ENCODE data around the gene CHRNA4.

Gene CHRNA4

GRCh38 chr20:63403403-63404105, 42.4 kb upstream of the CHRNA4 start:
- H3K27ac ChIP-seq (ENCODE audit: low read depth, low read length), result no peak overlapping the region
- H3K4me3 ChIP-seq (ENCODE audit: low read length), result no peak overlapping the region
- H3K4me2 ChIP-seq (ENCODE audit: low read length), result no peak overlapping the region
- H4K20me1 ChIP-seq (ENCODE audit: control insufficient read depth, insufficient read depth, low read depth, low read length), result no peaks in the 10 kb centered on the region
- no peaks in the 10 kb centered on the region for H3F3A ChIP-seq (ENCODE audit: control insufficient read depth, insufficient read depth)
- no peaks in the 10 kb centered on the region for H3K27me3 ChIP-seq (ENCODE audit: control insufficient read depth, low read length)
- H3K36me3 ChIP-seq (ENCODE audit: control insufficient read depth, low read length), result no peaks in the 10 kb centered on the region
- no peaks in the 10 kb centered on the region for H3K9me3 ChIP-seq (ENCODE audit: control insufficient read depth, insufficient read depth, low read length)
- no peak for TF ChIP-seq CTCF (IDR thresholded peaks at IDR 0.05; ENCODE audit: low read depth, low read length, poor library complexity, severe bottlenecking)
- no peaks in the 10 kb centered on the region for H3K79me2 ChIP-seq (ENCODE audit: control insufficient read depth, low read length)
- no peaks in the 10 kb centered on the region for H3K9me2 ChIP-seq (replicated peaks; ENCODE audit: control insufficient read depth, low read length)
- H3K4me1 ChIP-seq (ENCODE audit: control insufficient read depth, low read length), result no peaks in the 10 kb centered on the region

GRCh38 chr20:63402860-63403220, 41.7 kb upstream of the CHRNA4 start:
- Histone ChIP-seq H3F3A (ENCODE audit: control insufficient read depth, insufficient read depth) (no peaks in the 10 kb centered on the region), H4K20me1 (ENCODE audit: control insufficient read depth, insufficient read depth, low read depth, low read length) (no peaks in the 10 kb centered on the region), H3K4me3 (ENCODE audit: low read length) (no peak overlapping the region), H3K9me2 (replicated peaks; ENCODE audit: control insufficient read depth, low read length) (no peaks in the 10 kb centered on the region), H3K79me2 (ENCODE audit: control insufficient read depth, low read length) (no peaks in the 10 kb centered on the region), H3K4me1 (ENCODE audit: control insufficient read depth, low read length) (no peaks in the 10 kb centered on the region), H3K9me3 (ENCODE audit: control insufficient read depth, insufficient read depth, low read length) (no peaks in the 10 kb centered on the region), H3K4me2 (ENCODE audit: low read length) (no peak overlapping the region), H3K36me3 (ENCODE audit: control insufficient read depth, low read length) (no peaks in the 10 kb centered on the region), H3K27ac (ENCODE audit: low read depth, low read length) (no peak overlapping the region), H3K27me3 (ENCODE audit: control insufficient read depth, low read length) (no peaks in the 10 kb centered on the region)
- TF ChIP-seq CTCF (IDR thresholded peaks at IDR 0.05; ENCODE audit: low read depth, low read length, poor library complexity, severe bottlenecking), result no peak
- no peak for TF ChIP-seq EZH2phosphoT487 (IDR thresholded peaks at IDR 0.05; ENCODE audit: borderline replicate concordance, low read length)

- Histone ChIP-seq H3K4me1 (ENCODE audit: control insufficient read depth, low read length) (no peaks in the 10 kb centered on the region), H3K4me2 (ENCODE audit: low read length) (no peak overlapping the region), H3K27ac (ENCODE audit: low read depth, low read length) (no peak overlapping the region), H3F3A (ENCODE audit: control insufficient read depth, insufficient read depth) (no peaks in the 10 kb centered on the region), H4K20me1 (ENCODE audit: control insufficient read depth, insufficient read depth, low read depth, low read length) (no peaks in the 10 kb centered on the region), H3K9me2 (replicated peaks; ENCODE audit: control insufficient read depth, low read length) (no peaks in the 10 kb centered on the region), H3K79me2 (ENCODE audit: control insufficient read depth, low read length) (no peaks in the 10 kb centered on the region), H3K27me3 (ENCODE audit: control insufficient read depth, low read length) (no peaks in the 10 kb centered on the region), H3K9me3 (ENCODE audit: control insufficient read depth, insufficient read depth, low read length) (no peaks in the 10 kb centered on the region), H3K4me3 (ENCODE audit: low read length) (no peak overlapping the region), H3K36me3 (ENCODE audit: control insufficient read depth, low read length) (no peaks in the 10 kb centered on the region)
- no peak for TF ChIP-seq CTCF (IDR thresholded peaks at IDR 0.05; ENCODE audit: low read depth, low read length, poor library complexity, severe bottlenecking)
- TF ChIP-seq EZH2phosphoT487 (IDR thresholded peaks at IDR 0.05; ENCODE audit: borderline replicate concordance, low read length), result no peak
Measured at GRCh38 chr20:63402181-63402859, 41.2 kb upstream of the CHRNA4 start.

Data from DOHH2 (cell line).